Adrenal gland (tissue), 5 donors: Measurements from ENCODE around the gene GABPB1.

Experiments used
- POLR2A ChIP-seq, 2 donors: fragments of 450-650 bp; IDR thresholded peaks; one replicate each; pipeline ENCODE4 v1.6.1; 2017; ENCODE audit warnings: antibody characterized with exemption in 2 of 2, mild to moderate bottlenecking in 2 of 2, moderate library complexity in 1 of 2
- TF ChIP-seq, protein P1 (sequence below), 6 experiments: fragments of 450-650 bp in 4 of 6; fragments of 200-600 bp in 2 of 6; sonication (generic) in 1 of 6; IDR thresholded peaks; 1 replicate in 5 of 6; 2 replicates in 1 of 6; pipeline versions ENCODE4 v1.5.1 to v1.8.0; 2016 to 2021; ENCODE audit warnings: antibody characterized with exemption in 6 of 6, mild to moderate bottlenecking in 2 of 6, moderate library complexity in 1 of 6
- donor health status: DM: no; HTN: no; CAD: no.

DNA sequence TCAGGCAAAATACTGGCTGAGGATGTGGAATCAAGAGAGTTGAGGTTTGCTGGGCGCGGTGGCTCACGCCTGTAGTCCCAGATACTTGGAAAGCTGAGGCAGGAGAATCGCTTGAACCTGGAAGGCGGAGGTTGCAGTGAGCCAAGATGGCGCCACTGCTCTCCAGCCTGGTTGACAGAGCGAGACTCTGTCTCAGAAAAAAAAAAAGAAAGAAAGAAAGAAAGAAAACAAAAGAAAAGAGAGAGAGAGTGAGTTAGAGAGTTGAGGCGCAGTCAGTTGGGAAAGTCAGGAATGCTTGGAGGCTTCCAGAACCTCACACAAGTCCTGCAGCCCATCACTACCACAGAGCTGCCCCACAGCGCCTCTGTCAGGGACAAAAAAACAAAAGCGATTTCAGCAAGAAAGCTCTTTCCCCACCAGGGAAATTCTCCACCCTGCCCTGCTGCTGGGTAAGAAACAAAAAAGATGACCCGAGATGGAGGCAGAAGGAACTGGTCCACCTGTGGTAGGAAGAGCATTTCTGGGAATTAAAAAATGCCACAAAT, 103.3 kb downstream of the GABPB1 start:
- TF ChIP-seq, protein P1, sequence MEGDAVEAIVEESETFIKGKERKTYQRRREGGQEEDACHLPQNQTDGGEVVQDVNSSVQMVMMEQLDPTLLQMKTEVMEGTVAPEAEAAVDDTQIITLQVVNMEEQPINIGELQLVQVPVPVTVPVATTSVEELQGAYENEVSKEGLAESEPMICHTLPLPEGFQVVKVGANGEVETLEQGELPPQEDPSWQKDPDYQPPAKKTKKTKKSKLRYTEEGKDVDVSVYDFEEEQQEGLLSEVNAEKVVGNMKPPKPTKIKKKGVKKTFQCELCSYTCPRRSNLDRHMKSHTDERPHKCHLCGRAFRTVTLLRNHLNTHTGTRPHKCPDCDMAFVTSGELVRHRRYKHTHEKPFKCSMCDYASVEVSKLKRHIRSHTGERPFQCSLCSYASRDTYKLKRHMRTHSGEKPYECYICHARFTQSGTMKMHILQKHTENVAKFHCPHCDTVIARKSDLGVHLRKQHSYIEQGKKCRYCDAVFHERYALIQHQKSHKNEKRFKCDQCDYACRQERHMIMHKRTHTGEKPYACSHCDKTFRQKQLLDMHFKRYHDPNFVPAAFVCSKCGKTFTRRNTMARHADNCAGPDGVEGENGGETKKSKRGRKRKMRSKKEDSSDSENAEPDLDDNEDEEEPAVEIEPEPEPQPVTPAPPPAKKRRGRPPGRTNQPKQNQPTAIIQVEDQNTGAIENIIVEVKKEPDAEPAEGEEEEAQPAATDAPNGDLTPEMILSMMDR (IDR thresholded peaks at IDR 0.05), result no peak
- TF ChIP-seq POLR2A (IDR thresholded peaks at IDR 0.05), result no peak
